GM18517 (cell line): Measurements from ENCODE around the gene CPA2.

Experiments used
- ATAC-seq: cut with Tn5 transposase; IDR thresholded peaks from one replicate; pipeline ENCODE4 v1.9.1; 2021; ENCODE audit warnings: mild to moderate bottlenecking, moderate library complexity; ENCODE audit not compliant: unreplicated experiment

CPA2 gene

GRCh38 chr7:130278860-130279259 lies 12.2 kb downstream of the CPA2 start:
- ATAC-seq = no peak

GRCh38 chr7:130279286-130279685 lies 12.6 kb downstream of the CPA2 start:
- no peak for ATAC-seq

- no peak for ATAC-seq
These were observed 13.2 kb downstream of the CPA2 start for GRCh38 chr7:130279906-130280305.

DNA sequence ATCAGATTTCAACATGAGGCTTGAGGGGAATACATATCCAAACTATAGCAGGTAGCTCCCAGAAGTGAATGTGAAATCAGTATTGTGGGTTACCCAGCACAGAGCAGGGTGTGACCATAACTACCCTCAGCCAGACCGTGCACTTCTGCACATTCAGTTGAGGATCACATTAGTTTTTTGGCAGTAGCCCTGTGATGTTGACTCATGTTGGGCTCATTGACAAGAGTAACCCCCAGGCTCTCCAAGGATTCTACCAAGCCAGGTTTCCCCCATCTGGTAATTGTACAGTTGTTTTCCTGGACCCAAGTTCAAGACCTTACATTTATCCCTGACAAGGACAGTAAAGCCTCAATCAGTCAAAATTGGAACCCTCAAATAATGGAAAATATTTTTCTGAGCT lies 14.6 kb downstream of the CPA2 start:
- no peak for ATAC-seq

DNA sequence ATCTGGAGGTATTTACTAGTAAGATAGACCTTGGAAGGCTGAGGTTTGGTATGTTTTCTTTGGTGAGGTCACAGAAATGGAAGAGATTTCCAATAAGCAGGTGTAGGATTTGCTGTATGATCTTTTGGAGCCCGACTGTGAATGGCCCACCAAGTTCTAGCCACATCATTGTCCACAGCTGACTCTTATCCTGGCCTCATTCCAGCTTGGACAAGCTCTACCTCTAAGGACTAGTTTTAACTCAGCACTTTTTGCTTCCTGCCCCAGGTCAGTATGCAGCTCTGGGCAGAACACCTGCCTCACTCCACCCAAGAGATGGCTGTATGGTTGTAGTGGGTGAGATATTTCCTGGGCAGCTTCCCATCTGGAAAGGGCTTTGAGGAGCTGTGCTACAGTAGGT lies 20.2 kb downstream of the CPA2 start:
- ATAC-seq = no peak

GRCh38 chr7:130288168-130288567 lies 21.5 kb downstream of the CPA2 start:
- ATAC-seq = no peak

DNA sequence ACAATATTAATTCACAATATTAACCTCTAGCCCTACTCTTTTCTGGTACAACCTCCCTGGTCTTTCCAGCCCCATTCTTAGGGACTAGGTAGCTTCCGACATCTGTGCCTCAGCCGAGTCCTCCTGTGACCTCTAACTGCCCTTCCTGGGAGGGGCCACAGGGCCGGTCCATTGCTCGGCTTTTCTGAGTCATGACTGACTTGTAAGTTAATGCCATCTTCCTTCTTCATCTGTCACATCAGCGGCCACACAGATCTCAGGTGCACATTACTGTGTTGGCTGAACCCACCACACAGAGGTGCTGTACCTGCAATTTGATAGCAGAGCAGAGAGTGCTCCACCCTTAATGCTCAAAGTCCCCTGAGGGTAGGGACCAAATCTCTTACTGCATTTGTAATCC lies 22.2 kb downstream of the CPA2 start:
- ATAC-seq = no peak

GRCh38 chr7:130289478-130289877 lies 22.8 kb downstream of the CPA2 start:
- ATAC-seq = no peak

- no peak for ATAC-seq
These were observed 24.1 kb downstream of the CPA2 start for GRCh38 chr7:130290745-130291144.

DNA sequence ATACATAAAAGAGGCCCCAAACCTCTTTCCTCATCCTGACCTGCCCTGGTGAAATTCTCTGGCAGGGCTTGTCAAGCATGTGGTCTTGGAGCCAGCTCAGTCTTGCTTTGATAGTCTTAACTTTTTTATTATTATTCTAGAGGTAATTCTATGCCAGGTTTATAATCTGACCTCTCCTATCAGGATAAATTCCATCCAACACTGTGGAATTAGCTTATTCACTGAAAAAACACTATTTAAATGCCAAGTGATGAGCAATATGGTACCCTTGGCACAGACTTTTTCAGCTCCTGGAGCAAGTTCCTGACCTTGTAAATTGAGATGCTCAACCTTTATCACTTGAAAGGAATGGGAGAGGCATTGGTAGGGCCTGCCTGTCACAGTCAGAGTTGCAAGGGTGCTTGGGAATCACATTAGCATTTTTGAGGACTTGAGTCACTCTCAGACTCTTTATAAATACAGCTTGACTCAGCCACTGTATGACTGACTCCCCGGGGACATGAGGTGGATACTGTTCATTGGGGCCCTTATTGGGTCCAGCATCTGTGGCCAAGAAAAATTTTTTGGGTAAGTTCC lies 26.1 kb downstream of the CPA2 start, which contains the start of gene CPA4:
Gene CPA4 (plus strand): TSS at position 480 of the 576 bp plus-strand sequence. CDS start 20 bp downstream, at position 500.
- ATAC-seq = no peak

DNA sequence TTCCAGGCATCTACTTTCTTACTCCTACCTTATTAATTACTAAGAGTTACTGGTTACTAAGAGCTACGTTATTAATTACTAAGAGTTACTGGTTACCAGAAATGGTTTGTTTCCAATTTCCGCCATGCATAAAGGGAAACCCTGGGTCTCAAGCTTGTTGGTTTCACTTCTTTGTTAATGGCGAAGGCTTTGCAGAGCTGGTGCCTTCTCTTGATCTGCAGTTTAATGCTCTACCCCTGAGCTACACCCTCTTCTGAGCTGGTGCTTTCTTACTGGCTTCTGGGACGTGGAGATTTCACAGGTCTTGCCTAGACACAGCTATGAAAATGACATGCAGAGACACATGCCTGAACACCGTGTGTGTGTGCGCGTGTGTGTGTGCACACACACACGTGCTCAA lies 26.9 kb downstream of the CPA2 start:
- no peak for ATAC-seq

DNA sequence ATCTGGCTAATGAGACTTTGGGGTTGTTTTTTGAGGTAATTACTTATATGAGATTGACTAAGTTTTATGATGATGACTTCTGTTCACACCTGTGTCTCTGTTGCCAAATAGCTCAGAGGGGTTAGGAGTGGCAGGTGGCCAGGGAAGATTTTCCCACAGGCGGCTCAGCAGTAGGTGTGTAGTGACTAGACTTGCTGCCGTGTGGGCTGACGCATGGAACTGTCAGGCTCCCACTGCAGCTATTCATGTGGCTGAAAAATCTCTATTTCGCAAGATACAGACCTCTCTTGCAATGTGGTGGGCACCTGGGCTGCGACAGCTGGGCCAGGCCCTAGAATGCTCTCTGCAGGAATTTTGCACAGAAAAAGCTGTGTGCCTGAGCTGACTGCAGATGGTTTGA lies 27.7 kb downstream of the CPA2 start:
- no peak for ATAC-seq

- ATAC-seq = no peak
These were observed 29.7 kb downstream of the CPA2 start for GRCh38 chr7:130296221-130296951.

GRCh38 chr7:130297628-130298543 lies 31.2 kb downstream of the CPA2 start:
- ATAC-seq = no peak

DNA sequence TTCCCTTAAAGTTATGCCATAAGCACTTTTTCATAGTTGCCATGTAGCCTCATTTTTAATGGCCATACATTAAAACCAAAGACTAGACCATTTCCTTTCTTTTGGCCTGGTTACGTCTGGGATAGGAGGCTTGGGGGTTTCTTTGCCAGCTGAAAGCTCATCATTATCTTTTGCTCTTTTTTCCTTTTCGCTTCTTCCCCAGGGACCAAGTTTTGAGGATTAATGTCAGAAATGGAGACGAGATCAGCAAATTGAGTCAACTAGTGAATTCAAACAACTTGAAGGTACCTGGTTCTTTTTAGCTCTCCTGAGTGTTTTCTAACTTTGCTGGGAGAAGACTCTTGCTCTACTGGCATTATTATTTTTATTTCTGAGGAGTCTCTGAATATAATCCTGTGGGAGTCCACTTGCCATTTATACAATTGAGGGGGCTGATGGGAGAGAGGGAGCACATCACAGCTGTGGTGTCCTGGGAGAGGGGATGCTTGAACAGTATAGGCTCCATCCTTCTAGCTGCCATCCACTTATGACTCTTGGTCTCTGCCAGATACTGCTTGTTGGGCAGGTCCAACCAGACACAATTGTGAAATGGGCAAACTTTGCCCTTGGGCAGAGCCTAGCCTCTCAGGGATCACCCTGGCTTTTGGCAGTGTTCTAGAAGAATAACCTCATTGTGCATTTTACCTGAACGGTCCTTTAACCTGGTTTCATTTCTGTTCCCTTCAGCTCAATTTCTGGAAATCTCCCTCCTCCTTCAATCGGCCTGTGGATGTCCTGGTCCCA lies 32.1 kb downstream of the CPA2 start:
- ATAC-seq = no peak

DNA sequence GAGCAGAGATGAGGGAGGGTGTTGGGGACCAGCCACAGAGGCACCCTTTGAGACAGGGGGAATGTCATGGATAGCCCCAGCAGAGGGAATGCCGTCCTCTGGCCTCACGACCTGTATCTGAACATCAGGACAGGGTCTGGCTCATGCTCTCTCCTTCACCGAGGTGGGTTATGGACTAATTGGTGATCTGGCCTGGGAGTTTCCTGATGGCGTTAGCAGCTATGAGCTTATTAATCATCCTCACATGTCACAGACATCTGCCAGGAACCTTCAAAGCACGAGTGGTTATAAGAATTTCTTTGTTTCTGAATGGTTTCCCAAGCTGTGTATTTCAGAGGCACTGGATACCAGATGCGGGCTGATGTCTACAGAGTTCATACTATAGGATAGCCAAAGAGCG lies 33.2 kb downstream of the CPA2 start:
- ATAC-seq = no peak

GRCh38 chr7:130301501-130302020 lies 34.9 kb downstream of the CPA2 start:
- ATAC-seq = no peak

GRCh38 chr7:130302649-130303048 lies 36.0 kb downstream of the CPA2 start:
- no peak for ATAC-seq

- no peak for ATAC-seq
These were observed 36.5 kb downstream of the CPA2 start for GRCh38 chr7:130303127-130303526.

DNA sequence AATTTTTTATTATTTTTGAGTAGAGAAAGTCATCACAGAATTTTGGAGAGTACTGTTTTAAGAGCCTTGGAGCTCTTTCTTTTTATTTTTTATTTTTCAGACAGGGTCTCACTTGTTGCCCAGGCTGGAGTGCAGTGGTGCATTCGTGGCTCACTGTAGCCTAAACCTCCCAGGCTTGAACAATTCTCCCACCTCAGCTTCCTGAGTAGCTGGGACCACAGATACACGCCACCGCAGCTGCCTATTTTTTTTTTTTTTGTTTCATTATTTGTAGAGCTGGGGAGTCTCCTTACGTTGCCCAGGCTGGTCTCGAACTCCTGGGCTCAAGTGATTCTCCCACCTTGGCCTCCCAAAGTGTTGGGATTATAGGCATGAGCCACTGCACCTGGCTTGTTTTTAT lies 36.9 kb downstream of the CPA2 start:
- ATAC-seq = no peak

DNA sequence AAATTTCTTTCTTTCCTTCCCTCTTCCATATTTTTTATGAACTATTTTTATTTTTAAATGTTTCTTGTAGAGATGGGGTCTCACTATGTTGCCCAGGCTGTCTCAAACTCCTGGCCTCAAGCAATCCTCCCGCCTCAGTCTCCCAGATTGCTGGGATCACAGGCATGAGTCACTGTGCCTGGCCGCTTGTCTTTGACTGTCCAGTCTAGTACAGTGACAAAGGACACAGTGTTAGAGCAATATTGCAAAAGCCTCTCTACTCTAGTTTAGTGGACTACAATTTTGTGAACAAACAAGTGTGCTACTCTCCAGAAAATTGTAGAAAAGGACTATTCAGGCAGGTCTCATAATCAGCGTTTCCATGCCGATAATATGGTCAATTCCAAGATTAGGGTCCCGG lies 37.3 kb downstream of the CPA2 start:
- no peak for ATAC-seq
